ENCODE data around the gene HTR1D. TPM values are rescaled to one million over a fixed set of nuclear protein-coding genes. Genes with fewer than 3 reads are reported as not detected.

The HTR1D gene
- total RNA-seq, 1 experiment from 2014 or later, result 15.0 TPM

- no peak for DNase-seq
- intact Hi-C loops (cut with micrococcal nuclease; ENCODE audit: unreplicated experiment), result no loop called here
Observed at GRCh38 chr1:23179862-23180261, 37.4 kb downstream of the HTR1D start.

GRCh38 chr1:23178950-23179349 lies 38.4 kb downstream of the HTR1D start:
- Histone ChIP-seq H3K9me3 (ENCODE audit: insufficient read depth, low read depth) (no peaks in the 10 kb centered on the region), H3F3A (ENCODE audit: insufficient read depth, low read depth) (peaks cover 10% of the 10 kb centered on the region; the same call in 1 of the 2 replicates), H3K4me2 (no peak overlapping the region), H3K27ac (no peak overlapping the region), H2AFZ (no peak overlapping the region), H3K79me2 (ENCODE audit: low read depth) (no peaks in the 10 kb centered on the region), H3K27me3 (ENCODE audit: insufficient read depth, low read depth) (no peaks in the 10 kb centered on the region), H4K20me1 (ENCODE audit: insufficient read depth) (no peaks in the 10 kb centered on the region), H3K36me3 (ENCODE audit: low read depth) (no peaks in the 10 kb centered on the region), H3K9me2 (ENCODE audit: insufficient read depth) (no peaks in the 10 kb centered on the region), H3K4me1 (replicated peaks; ENCODE audit: insufficient read depth) (no peaks in the 10 kb centered on the region), H3K4me3 (no peak overlapping the region)
- DNase-seq, result no peak
- TF ChIP-seq EZH2 (IDR thresholded peaks at IDR 0.05; ENCODE audit: low read depth), result no peak
- peak; percentile 41 for TF ChIP-seq CTCF (conservative IDR thresholded peaks at IDR 0.05)
- intact Hi-C loops (cut with micrococcal nuclease; ENCODE audit: unreplicated experiment), result no loop called here
- CTCF ChIA-PET, result interaction anchor here (1.2 kb wide), 1 partner anchor 79 kb away, joined by 4 read pairs; no protein-coding TSS in a partner anchor
- POLR2A ChIA-PET (ENCODE audit: unreplicated experiment), result interaction anchor here (0.7 kb wide), 1 partner anchor 26 kb away, joined by 3 read pairs; no protein-coding TSS in a partner anchor
- BruUV-seq (replicated peaks), result no TSS peak

More at GRCh38 chr1:23179862-23180261, 37.4 kb downstream of the HTR1D start:
- CTCF ChIA-PET, result no interaction called here
- H3K4me3 ChIP-seq, result no peak overlapping the region
- H3F3A ChIP-seq (ENCODE audit: insufficient read depth, low read depth), result peaks cover 12% of the 10 kb centered on the region; the same call in 1 of the 2 replicates
- no peaks in the 10 kb centered on the region for H3K9me2 ChIP-seq (ENCODE audit: insufficient read depth)
- H3K9me3 ChIP-seq (ENCODE audit: insufficient read depth, low read depth), result no peaks in the 10 kb centered on the region
- H3K27ac ChIP-seq, result no peak overlapping the region
- no peaks in the 10 kb centered on the region for H3K27me3 ChIP-seq (ENCODE audit: insufficient read depth, low read depth)
- H4K20me1 ChIP-seq (ENCODE audit: insufficient read depth), result no peaks in the 10 kb centered on the region
- H3K4me2 ChIP-seq, result no peak overlapping the region
- POLR2A ChIA-PET (ENCODE audit: unreplicated experiment), result no interaction called here
- H3K36me3 ChIP-seq (ENCODE audit: low read depth), result no peaks in the 10 kb centered on the region
- no peak overlapping the region for H2AFZ ChIP-seq
- H3K79me2 ChIP-seq (ENCODE audit: low read depth), result no peaks in the 10 kb centered on the region
- BruUV-seq (replicated peaks), result no TSS peak
- no peak for TF ChIP-seq CTCF (conservative IDR thresholded peaks at IDR 0.05)
- no peaks in the 10 kb centered on the region for H3K4me1 ChIP-seq (replicated peaks; ENCODE audit: insufficient read depth)

- intact Hi-C loops (cut with micrococcal nuclease; ENCODE audit: unreplicated experiment), result no loop called here
- BruUV-seq (replicated peaks), result no TSS peak
Observed at GRCh38 chr1:23178414-23178813, 38.9 kb downstream of the HTR1D start.

More at GRCh38 chr1:23178414-23178813, 38.9 kb downstream of the HTR1D start:
- Histone ChIP-seq H3K9me3 (ENCODE audit: insufficient read depth, low read depth) (no peaks in the 10 kb centered on the region), H4K20me1 (ENCODE audit: insufficient read depth) (no peaks in the 10 kb centered on the region), H3K4me2 (peak overlapping the region; percentile 83), H3K4me3 (no peak overlapping the region), H3K9me2 (ENCODE audit: insufficient read depth) (no peaks in the 10 kb centered on the region), H3K79me2 (ENCODE audit: low read depth) (no peaks in the 10 kb centered on the region), H3K4me1 (replicated peaks; ENCODE audit: insufficient read depth) (no peaks in the 10 kb centered on the region), H3K36me3 (ENCODE audit: low read depth) (no peaks in the 10 kb centered on the region), H3K27me3 (ENCODE audit: insufficient read depth, low read depth) (no peaks in the 10 kb centered on the region), H3F3A (ENCODE audit: insufficient read depth, low read depth) (peaks cover 8% of the 10 kb centered on the region; the same call in 1 of the 2 replicates), H2AFZ (no peak overlapping the region), H3K27ac (no peak overlapping the region)
- ChIA-PET CTCF (interaction anchor here (1.2 kb wide), 1 partner anchor 78 kb away, joined by 4 read pairs; no protein-coding TSS in a partner anchor), POLR2A (ENCODE audit: unreplicated experiment) (no interaction called here)
- TF ChIP-seq CTCF (conservative IDR thresholded peaks at IDR 0.05) (no peak), EZH2 (IDR thresholded peaks at IDR 0.05; ENCODE audit: low read depth) (no peak)
- DNase-seq, result no peak

Measured in PC-9 (cell line).